HL-60 (cell line): ENCODE measurements around the gene CLSTN3.

ENCODE experiments used
- GABPA ChIP-seq: IDR thresholded peaks from 2 replicates; pipeline ENCODE4 v1.6.1; 2012; ENCODE audit warnings: low read depth
- POLR2AphosphoS5 ChIP-seq: IDR thresholded peaks from 2 replicates; pipeline ENCODE4 v1.6.1; 2012; ENCODE audit warnings: low read depth
- TF ChIP-seq, protein P1 (sequence below): IDR thresholded peaks from one replicate; pipeline ENCODE4 v1.5.1; 2011; ENCODE audit warnings: low read length, control low read depth, inconsistent platforms; ENCODE audit not compliant: insufficient read depth
- TF ChIP-seq, protein P2 (sequence below): IDR thresholded peaks from 2 replicates; pipeline ENCODE4 v1.6.1; 2012; ENCODE audit warnings: low read depth; ENCODE audit not compliant: insufficient replicate concordance

DNA sequence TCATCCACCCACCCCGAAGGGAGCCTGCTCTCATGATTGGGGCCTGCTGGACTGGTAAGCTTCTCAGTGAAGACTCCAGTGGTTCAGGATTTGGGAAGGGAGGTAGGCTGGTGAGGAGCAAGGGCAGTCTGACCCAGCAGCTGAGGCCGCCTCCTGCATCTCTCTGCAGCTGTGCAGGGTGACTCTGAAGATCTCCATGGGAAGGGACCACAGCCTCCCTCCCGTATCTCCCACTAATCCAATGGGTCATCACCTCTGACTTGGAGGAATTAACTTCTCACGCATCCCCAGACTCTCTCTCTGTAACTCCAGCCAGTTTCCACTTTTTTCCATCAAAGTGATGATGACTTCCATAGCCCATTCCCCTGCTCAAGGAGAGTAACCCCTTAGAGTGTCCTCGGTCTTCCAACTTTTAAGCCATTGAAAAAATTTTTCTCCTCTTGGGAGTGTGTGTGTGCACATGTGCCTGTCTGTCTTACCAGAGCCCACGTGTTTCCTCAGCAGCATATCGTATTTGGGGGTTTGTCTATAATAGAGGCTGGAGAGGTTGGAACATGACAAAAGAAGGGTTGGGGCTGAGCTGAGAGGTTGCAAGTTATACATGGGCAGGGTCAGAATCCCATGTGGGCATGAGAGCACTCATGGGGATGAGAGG lies 11.3 kb downstream of the CLSTN3 start:
- TF ChIP-seq, protein P1, sequence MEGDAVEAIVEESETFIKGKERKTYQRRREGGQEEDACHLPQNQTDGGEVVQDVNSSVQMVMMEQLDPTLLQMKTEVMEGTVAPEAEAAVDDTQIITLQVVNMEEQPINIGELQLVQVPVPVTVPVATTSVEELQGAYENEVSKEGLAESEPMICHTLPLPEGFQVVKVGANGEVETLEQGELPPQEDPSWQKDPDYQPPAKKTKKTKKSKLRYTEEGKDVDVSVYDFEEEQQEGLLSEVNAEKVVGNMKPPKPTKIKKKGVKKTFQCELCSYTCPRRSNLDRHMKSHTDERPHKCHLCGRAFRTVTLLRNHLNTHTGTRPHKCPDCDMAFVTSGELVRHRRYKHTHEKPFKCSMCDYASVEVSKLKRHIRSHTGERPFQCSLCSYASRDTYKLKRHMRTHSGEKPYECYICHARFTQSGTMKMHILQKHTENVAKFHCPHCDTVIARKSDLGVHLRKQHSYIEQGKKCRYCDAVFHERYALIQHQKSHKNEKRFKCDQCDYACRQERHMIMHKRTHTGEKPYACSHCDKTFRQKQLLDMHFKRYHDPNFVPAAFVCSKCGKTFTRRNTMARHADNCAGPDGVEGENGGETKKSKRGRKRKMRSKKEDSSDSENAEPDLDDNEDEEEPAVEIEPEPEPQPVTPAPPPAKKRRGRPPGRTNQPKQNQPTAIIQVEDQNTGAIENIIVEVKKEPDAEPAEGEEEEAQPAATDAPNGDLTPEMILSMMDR: no peak
- TF ChIP-seq, protein P2, sequence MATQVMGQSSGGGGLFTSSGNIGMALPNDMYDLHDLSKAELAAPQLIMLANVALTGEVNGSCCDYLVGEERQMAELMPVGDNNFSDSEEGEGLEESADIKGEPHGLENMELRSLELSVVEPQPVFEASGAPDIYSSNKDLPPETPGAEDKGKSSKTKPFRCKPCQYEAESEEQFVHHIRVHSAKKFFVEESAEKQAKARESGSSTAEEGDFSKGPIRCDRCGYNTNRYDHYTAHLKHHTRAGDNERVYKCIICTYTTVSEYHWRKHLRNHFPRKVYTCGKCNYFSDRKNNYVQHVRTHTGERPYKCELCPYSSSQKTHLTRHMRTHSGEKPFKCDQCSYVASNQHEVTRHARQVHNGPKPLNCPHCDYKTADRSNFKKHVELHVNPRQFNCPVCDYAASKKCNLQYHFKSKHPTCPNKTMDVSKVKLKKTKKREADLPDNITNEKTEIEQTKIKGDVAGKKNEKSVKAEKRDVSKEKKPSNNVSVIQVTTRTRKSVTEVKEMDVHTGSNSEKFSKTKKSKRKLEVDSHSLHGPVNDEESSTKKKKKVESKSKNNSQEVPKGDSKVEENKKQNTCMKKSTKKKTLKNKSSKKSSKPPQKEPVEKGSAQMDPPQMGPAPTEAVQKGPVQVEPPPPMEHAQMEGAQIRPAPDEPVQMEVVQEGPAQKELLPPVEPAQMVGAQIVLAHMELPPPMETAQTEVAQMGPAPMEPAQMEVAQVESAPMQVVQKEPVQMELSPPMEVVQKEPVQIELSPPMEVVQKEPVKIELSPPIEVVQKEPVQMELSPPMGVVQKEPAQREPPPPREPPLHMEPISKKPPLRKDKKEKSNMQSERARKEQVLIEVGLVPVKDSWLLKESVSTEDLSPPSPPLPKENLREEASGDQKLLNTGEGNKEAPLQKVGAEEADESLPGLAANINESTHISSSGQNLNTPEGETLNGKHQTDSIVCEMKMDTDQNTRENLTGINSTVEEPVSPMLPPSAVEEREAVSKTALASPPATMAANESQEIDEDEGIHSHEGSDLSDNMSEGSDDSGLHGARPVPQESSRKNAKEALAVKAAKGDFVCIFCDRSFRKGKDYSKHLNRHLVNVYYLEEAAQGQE: no peak
- TF ChIP-seq POLR2AphosphoS5 (no peak), GABPA (no peak)
